ENCODE results near the gene IL7R. TPM values are rescaled to one million over a fixed set of nuclear protein-coding genes. Genes with fewer than 3 reads are reported as not detected.

Gene IL7R, protein sequence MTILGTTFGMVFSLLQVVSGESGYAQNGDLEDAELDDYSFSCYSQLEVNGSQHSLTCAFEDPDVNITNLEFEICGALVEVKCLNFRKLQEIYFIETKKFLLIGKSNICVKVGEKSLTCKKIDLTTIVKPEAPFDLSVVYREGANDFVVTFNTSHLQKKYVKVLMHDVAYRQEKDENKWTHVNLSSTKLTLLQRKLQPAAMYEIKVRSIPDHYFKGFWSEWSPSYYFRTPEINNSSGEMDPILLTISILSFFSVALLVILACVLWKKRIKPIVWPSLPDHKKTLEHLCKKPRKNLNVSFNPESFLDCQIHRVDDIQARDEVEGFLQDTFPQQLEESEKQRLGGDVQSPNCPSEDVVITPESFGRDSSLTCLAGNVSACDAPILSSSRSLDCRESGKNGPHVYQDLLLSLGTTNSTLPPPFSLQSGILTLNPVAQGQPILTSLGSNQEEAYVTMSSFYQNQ
- 0.65 TPM for total RNA-seq
- long read RNA-seq = 0 reads

DNA sequence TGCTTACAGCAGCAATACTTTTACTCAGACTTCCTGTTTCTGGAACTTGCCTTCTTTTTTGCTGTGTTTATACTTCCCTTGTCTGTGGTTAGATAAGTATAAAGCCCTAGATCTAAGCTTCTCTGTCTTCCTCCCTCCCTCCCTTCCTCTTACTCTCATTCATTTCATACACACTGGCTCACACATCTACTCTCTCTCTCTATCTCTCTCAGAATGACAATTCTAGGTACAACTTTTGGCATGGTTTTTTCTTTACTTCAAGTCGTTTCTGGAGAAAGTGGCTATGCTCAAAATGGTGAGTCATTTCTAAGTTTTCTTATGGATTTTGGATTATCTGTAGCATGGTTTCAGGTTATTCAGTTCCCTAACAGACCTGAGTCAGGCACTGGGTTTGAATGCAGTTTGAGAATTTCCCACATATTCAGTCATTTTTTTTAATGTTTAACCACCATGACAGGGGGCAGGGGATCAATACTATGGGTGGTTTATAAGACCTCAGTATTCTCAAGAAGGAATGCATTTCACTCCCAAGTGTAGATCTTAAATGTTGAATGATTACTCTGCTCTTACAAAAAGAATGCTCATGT lies at the start of gene IL7R:
TSS of gene IL7R (plus strand) at position 127 of the 587 bp plus-strand sequence. CDS start at position 214, 87 bp downstream.
- intact Hi-C loops (cut with DNase I) = loop anchor here (10.0 kb wide), 1 partner anchor 62 kb away; no protein-coding TSS in a partner anchor
- peak; percentile 34 for ATAC-seq

DNA sequence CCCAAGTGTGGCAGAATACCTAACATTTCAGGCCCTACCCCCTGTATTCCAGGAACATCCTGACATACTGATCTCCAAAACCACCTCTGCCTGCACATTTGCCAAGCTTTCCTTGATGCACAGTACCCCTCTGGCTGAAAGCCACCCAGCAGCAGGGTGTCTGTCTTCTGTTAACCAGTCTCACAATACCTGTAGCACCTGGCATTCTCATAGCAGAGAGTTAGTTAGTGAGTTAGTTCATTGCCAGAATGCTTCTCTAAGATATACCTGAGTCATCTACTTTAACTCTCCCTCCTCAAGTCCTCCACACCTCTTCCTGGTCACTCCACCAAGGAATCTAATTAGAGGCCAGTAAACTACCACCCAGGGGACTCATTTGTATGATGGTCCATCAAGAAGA lies 46.1 kb upstream of the IL7R start:
- intact Hi-C loops (cut with DNase I) = no loop called here
- DNase-seq (ENCODE audit: missing footprints) = no peak

More for the DNA sequence above, at the start of gene IL7R:
- no peak for DNase-seq (ENCODE audit: missing footprints)

DNA sequence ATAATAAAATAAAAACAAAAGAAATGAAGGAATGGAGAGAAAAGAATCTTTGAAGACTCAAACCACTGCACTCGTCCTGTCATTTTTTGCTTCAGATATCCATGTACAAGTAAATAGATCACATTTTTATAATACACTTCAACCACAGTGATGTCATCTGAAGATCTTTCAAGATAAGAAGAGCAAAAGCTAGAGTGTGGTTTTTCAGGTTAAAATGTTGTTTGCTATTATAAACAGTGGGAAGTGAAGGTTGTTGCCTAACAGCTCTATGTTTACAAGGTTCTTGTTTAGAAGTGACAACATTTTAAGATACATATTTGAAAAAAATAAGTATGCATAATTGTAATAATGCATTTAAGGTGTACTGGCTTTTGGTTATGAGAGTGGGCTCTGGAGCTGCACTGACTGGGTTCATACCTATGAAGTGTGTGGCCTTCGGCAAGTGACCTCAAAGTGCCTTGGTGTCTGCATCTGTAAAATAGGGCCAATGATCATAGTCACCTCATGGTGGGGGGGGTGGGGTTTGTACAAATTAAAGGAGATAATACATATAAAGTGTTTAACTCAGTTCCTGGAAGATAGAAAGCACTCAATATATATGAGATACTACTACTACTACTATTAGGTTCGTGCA lies 45.5 kb upstream of the IL7R start:
- DNase-seq (ENCODE audit: missing footprints) (no peak), ATAC-seq (no peak)
- intact Hi-C loops (cut with DNase I) = no loop called here

More for the DNA sequence above, 46.1 kb upstream of the IL7R start:
- no peak for ATAC-seq

DNA sequence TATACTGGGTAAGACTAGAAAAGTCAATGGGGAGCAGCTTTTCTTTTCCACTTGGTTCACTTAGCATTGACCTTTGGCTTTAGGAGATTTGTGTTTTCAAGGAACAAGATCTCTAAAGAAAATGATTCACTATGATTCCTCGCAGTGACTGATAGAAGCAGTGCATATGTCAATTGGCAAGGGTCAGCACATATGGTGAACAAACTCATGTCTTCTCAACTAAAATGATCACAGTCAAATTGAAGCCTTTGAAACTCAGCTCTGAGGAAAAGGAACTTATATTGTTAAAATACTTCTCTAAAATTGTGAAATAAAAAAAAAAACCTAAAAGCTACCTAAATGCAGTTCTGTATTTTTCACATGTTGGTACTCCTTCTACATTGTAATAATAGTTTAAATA lies 43.2 kb upstream of the IL7R start:
- DNase-seq (ENCODE audit: missing footprints) (no peak), ATAC-seq (no peak)
- intact Hi-C loops (cut with DNase I) = no loop called here

DNA sequence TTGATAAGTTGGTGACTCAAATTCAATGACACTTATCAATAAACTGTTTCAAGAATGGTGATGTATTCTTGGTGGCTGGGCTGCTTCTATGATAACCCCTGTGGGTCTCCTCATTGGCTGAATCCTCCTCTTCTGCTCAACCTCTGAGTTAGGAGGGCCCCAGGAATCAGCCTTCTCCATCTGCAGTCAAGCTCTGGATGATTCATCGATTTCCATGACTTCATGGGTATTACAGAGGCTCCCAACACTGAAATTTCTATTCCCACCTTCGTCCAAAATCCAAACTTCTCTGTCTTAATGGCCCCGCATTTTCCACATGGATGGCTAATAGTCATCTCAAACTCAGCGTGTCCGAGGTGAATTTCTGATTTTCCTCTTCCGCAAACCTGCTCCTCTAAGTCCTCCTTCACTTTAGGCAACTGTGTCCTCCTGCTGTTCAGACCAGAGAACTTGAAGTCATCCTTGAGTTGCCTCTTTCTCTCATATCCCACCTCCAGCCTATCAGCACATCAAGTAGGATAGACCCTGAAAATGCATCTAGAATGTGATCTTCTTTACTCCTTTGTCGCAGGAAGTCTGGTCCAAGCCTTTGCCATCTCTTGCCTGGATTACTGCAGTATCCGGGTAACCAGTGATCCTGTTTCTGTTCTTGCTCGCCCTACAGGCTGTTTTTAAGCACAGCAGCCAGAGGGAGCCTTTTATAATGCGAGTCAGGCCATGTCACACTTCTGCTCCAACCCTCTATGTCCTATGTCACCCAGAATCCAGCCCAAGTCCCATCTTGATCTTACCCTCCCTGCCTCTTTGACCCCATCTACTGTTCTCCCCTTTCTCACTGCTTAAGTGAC lies 41.4 kb upstream of the IL7R start:
- intact Hi-C loops (cut with DNase I) = loop anchor here (2.0 kb wide), 1 partner anchor 67 kb away; no protein-coding TSS in a partner anchor
- ATAC-seq (no peak), DNase-seq (ENCODE audit: missing footprints) (no peak)

DNA sequence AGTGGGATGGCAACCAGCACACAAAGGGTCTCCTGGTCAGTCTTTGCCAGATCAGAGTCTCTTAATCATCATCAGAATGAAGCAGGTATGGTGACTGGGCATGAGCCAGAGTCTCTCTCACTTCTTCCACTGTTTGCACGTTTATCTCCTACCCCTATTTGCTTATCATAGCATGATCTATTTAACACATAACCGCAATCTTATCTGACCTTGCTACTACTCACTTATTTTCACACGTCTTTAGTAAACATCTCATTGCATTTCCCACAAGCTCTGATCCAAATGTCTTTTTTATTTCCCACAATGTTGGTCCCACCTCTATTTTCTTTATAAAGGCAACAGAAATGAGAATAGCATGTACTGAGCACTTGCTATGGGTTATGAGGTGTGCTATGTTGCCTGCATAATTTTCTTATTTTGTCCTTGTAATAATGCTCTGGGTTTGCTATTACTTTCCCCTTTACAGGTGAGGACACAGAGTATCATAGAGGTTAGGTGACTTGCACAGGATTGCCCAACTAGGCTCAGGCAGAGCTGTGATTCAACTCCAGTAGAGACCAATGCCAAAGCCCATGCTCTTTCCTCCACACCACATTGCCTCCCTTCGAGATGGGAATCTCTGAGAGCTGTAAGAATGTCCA lies 39.7 kb upstream of the IL7R start:
- DNase-seq (ENCODE audit: missing footprints) (no peak), ATAC-seq (no peak)
- intact Hi-C loops (cut with DNase I) = no loop called here

DNA sequence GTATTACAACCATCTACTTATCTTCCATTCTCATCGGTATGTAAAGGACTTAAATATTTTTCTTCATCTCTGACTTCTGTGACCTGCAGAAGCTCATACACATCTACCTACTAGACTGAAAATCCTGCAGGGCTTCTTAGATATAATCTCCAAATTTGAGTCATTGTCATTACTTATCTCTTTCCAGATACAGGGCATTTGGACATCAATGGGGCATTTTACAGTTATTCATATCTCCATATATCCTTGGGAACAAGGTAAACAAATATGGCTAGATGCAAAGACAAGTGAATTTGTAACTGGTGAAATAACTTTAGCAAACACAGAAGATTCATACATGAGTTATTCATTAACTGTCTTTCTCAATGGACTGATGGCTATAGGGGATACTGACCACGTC lies 37.7 kb upstream of the IL7R start:
- ATAC-seq (no peak), DNase-seq (ENCODE audit: missing footprints) (no peak)
- intact Hi-C loops (cut with DNase I) = no loop called here

DNA sequence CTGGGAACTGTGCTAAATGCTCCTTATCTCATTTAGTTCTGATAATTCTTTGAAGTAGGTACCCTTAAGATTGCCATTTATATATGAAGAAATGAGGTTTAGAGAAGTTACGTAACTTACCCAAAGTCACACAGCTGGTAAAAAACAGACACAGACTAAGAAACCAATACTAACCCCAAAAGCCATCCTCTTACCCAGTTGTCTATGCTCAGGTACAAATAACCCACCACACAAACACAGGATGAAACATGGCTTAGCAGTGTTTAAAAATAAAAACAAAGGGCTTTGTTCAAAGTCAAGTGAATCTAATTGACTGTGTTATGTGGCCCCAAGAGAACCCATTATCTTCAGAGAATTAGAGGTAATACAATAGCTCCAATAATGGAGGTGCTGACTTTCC lies 37.0 kb upstream of the IL7R start:
- DNase-seq (ENCODE audit: missing footprints) (no peak), ATAC-seq (no peak)
- intact Hi-C loops (cut with DNase I) = no loop called here

DNA sequence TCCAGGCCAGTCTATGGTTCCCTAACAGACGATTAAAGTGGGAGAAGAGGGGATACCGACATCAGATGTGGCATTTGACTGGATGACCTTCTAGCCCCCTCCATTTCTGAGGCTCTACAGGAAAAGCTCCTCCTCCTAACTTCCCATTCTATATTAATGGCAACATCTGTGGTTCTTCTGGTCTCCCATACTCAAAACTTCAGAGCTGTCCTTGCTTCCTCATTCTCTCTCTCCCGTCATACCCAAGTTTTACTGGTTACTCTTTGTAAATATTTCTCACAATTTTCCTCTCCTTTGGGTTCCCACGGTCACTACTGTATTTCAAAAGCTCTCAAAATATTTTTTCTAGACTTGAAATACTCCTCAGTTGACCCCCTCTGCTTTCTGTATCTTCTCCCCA lies 36.0 kb upstream of the IL7R start:
- no peak for DNase-seq (ENCODE audit: missing footprints)
- ATAC-seq = no peak
- intact Hi-C loops (cut with DNase I) = no loop called here

DNA sequence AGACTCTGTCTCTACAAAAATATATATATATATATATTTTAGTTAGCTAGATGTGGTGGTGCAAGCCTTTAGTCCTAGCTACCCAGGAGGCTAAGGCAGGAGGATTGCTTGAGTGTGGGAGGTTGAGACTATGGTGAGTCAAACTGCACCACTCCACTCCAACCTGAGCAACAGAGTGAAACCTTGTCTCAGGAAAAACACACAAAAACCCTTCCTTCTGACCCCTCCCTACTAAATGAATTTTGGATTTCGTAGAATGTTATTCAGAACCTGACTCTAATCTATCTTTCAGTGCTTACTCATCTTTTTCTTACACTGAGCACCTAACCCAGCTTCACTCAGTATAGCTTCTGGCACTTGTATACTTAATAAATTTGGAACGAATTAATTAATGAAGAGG lies 35.2 kb upstream of the IL7R start:
- intact Hi-C loops (cut with DNase I) = no loop called here
- ATAC-seq (no peak), DNase-seq (ENCODE audit: missing footprints) (no peak)

DNA sequence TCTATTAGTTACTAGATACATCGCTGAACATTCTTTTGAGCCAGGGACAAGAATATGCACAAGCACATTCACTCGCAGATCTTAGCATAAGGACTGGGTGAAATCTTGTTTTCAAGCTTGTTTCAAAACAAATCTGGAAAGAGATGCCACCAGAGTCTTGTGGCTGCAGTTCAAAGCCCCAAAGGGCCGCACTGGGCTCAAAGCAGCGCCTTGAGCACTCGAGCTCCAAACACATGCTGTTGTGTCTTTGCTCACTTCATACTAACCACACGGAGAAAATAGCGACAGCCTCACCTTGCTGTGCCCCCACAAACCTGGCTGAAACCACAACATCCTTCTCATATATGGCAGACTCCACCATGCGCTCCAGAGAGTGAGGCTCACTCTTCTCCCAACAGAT lies 34.2 kb upstream of the IL7R start:
- ATAC-seq = no peak
- no peak for DNase-seq (ENCODE audit: missing footprints)
- intact Hi-C loops (cut with DNase I) = no loop called here

DNA sequence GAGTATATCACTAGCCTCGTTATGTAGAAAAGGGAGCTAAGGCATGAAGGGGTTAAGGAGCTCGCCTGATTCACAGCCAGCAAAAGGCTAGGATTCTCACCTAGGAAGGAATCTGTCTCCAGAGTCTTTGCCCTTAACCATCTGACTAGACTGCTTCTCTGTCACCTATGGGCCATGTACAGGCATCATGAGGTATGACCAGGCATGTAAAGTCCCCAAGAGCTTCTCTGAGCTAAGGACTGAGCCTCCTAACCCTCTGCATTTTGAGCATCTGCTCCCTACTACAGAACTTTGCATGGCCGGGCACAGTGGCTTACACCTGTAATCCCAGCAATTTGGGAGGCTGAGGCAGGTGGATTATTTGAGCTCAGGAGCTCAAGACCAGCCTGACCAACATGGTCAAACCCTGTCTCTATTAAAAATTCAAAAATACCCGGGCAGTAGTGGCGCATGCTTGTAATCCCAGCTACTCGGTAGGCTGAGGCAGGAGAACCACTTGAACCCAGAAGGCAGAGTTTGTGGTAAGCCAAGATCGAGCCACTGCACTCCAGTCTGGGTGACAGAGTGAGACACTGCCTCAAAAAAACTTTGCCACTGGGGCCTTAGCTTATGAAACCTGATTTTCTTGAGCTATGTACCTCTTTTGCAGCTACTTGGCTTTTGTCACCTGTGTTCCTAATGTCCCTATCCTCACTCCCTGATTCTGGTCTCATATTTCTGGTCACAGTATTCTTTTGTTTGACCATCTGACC lies 33.2 kb upstream of the IL7R start:
- DNase-seq (ENCODE audit: missing footprints) = no peak
- intact Hi-C loops (cut with DNase I) = no loop called here
- ATAC-seq = no peak

DNA sequence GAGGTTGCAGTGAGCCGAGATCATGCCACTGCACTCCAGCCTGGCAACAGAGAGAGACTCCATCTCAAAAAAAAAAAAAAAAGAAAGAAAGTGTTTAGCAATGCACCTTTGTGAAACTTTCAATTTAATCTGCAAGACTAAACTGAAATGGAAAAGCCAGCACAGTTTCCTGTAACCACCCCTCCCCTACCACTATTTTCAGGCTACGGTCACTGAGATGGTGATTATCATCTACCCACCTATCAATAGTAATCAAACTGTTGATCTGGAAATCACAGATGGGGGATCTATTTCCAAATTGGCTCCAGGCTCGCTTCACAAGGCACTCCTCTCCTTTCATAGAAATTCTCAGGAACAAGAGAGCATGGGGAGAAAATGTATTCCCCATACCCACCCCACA lies 30.6 kb upstream of the IL7R start:
- ATAC-seq (no peak), DNase-seq (ENCODE audit: missing footprints) (no peak)
- intact Hi-C loops (cut with DNase I) = no loop called here

DNA sequence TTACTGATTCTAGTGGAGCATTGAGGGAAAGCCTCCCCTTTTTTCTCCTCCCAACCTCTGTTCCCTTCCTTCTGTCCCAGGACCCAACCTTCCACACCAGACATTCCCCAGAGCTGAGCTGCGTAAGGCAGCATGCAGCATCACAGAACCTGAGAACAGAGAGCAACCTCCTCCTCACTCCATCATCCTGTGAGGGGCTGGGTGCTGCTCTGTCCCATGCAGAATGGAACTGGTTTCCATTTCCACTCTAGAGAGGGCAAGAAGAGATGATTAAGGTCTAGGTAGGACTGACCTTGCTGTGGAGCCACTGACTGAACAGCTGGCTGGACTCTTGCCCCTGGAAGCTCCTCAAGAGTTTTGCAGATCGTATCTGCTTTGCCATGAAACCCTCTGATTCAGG lies 30.1 kb upstream of the IL7R start:
- intact Hi-C loops (cut with DNase I) = no loop called here
- ATAC-seq (no peak), DNase-seq (ENCODE audit: missing footprints) (no peak)

DNA sequence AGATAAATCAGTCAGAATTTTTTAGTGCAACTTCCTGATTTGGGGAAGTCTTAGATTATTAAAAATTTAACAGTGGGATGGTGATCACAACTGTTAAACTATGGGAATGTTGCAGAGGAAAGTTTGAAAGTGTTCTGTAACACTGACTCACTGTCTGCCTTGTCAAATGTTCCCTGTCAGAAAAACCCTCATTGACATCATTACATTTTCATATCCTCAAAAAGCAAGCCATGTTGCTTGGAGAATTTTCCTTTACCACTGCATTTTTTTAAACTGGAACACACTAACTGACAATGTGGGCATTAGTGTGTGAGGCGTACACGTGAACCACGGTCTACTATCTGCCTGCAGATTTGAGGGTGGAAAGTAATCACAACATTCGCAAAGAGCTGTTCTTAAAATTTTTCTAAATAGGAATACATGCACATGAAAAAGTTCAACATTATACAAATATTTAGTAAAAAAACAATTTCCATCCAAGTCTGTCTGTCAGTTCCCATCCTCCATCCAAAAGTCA lies 28.6 kb upstream of the IL7R start:
- ATAC-seq = no peak

DNA sequence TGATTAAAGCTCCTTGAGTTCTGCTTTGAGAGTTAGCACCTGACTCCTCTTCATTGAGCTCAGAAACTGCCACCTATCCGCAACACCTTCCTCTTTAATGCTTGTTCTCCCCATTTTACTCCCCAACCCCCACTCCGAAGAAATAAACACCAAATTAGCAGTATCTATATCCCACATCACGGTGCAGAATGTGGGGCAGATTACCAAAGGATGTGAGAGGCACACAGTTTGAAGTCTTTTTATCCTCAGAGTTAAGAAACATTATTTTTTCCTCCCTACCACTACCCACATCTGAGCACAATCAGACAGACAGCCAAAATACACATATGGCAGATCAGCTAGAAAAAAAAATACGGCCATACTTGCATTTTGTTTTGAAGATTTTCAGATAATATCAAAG lies 26.1 kb upstream of the IL7R start:
- ATAC-seq (no peak), DNase-seq (ENCODE audit: missing footprints) (no peak)
- intact Hi-C loops (cut with DNase I) = no loop called here

More for the DNA sequence above, 28.6 kb upstream of the IL7R start:
- intact Hi-C loops (cut with DNase I) = no loop called here
- DNase-seq (ENCODE audit: missing footprints) = no peak

DNA sequence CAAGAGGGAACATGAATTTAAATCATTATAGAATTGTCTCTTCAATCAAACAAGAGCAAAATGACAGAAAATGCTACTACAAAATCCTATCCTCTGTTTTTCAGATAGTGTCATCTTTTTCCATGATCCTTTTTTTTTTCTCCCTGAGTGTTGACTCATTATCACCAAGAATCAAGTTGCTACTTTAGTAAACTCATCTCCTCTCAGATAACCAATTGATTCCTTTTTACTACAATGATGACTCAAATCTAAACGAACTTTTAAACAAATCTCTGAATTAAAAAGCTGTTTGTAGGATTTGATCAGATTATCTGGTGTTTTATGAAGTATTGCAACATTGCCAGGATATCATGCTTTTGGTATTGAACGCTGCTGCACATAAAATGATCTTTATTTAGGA lies 23.9 kb upstream of the IL7R start:
- no peak for DNase-seq (ENCODE audit: missing footprints)
- intact Hi-C loops (cut with DNase I) = no loop called here
- ATAC-seq = no peak

DNA sequence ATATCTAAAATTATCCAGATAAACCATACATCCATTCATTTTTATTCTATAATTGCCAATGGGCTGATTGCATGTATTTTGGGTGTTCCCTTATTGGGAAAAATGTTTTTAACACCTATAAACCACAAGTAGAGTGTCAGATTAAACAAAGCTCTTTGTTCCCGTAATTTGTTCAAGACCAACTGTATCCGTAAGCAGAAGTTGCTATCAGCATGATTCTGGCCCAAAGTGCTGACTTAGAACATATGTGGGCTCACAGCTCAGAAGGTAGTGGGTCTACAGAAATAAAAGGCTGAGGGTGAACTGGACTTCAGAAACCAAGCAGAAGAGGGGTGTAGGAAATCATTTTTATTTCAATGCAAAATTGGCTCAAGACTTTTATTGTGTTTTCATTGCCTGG lies 23.5 kb upstream of the IL7R start:
- intact Hi-C loops (cut with DNase I) = no loop called here
- DNase-seq (ENCODE audit: missing footprints) = no peak
- ATAC-seq = no peak
